Activated CD4-positive, CD25-positive, alpha-beta regulatory T cell treated with anti-CD3 and anti-CD28 coated beads, Interleukin-2, amount 50 U/mL, for 72 hours (primary cell): Measurements from ENCODE around the gene ACOT7.

Source experiments
- DNase-seq: peaks from one replicate; pipeline ENCODE4 v3.0.0; 2021

Gene ACOT7

DNA sequence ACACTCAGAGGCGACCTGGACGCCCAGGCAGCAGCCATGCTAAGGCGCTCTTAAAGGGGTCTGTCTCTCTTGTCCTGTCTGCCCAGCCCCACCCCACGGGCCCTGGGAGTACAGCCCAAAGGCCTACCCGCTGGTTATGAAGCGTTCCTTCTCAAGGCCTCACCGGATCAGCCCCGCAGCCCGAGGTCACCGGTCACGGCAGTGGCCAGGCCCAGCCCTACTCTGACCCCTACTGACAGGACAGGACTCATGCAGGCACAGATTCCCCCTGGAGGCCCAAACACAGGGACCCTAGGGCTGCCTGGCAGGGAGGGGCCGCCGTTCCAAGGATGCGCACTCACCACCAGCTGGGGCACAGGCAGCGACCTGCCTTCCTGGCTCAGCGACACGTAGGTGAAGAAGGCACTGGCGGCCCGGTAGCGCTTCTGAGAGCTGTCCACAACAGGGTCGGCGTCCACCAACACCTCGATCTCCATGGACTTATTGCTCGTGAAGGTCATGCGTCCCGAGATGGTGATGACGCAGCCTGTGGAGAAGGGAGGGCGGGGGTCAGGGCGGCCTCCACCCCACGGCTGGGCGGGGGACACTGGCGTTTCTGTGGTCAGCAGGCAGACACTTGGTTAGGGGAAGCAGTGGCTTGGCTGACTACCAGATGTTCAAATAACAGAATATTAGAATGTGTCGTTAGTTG is 112.7 kb downstream of the ACOT7 start:
- no peak for DNase-seq

DNA sequence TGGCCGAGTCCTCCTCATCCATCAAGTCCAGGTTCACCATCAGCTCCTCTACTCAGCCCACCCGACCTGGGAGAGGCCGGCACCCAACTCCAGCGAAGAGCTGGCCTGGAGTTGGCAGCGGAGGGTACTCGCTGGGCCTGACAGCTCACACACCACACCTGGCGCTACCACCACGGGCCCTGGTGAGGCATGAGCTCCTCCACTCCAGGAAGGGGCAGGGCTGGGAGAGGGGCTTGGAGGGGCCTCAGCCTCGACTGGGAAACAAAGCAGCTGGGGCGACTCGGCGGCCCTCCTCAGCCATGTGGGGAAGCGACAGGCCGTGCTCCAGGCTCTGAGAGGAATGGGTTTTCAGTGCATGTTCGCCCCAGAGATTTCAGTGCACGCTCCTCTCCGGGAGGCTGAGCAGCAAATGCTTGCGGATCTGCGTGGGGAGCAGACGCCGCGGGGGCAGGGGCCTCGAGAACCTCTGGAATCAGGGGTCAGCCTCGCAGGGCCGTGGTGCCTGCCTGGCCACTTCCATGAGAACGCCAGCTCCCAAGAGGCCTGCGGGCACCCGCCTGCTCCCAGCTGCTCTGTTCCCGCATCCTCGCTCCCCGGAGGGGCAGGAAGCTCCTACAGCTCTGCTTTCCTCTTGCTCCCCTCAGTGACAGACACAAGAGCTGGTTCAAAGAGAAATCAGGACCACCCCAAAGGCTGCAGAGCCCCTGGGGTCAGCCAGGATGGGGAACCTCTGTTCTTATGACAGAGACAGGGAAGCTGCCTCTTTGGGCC is 113.8 kb downstream of the ACOT7 start:
- no peak for DNase-seq

DNA sequence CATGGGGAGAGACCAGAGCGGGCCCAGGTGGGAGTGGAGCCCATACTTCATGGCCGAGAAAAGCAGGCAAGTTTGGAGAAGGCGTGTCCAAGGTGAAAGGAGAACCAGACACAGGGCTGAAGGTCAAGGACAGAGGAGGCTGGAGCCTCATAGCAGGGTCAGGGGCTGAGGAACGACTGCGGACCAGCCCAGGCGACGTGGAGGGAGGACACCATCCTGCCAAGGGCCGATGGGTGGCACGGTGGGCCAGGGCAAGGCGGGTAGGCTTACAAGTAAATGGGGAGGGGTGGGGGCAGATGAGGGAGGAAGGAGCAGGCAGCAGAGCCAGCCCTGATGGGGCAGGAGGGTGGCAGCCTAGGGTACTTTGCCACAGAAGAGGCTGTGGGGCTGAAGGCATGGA is 114.5 kb downstream of the ACOT7 start:
- no peak for DNase-seq

DNA sequence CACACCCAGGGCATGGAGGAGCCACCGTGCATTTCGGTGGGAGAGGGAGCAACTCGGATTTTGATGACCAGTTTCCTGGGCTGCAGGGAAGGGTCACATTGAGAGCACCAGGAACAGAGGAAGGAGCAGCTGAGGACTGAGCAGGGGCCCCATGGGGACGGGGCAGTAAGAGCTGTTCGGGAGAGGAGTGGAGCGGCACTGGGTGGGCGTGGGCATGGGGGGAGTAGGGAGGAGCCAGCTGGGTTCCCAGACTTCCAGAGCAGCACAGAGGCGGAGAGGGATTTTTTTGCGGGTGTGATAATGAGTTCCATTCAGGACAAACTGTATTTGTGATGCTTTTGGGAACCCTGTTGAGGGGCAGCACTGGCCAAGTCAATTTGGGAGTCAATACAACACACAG is 115.3 kb downstream of the ACOT7 start:
- DNase-seq = no peak

DNA sequence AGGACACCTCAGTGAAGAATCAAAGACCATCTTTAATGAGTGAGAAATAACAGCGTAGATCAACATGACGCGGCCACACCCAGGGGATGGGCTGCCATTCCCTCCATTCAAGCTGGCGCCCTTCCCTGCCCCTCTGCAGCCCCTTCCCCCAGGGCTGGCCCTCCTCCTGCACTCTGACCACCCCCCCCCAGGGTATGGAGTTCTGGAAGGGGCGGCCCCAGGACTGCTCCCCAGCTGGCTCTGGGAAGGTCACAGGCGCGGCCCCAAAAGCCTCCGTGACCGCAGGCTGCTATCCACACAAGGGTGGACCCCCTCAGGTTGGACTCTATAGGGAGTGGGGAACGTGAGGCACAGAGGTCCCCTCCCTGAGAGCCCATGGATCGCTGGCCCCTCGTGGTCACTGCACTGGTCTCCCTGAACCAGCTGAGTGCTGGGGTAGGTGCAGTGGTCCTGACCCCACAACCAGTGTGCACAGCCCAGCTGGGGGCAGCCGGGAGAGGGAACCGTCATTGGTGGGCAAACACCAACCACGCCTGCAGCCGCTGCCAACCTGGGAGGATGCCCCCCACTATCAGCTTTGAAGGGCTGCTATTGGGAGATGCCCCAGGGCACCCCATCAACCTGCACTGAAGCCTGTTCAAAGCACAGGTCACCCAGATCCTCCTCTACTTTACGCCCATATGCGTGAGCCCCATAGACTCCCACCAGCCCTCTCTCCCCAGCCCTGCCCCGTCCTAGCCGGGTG is 116.6 kb downstream of the ACOT7 start:
- no peak for DNase-seq

DNA sequence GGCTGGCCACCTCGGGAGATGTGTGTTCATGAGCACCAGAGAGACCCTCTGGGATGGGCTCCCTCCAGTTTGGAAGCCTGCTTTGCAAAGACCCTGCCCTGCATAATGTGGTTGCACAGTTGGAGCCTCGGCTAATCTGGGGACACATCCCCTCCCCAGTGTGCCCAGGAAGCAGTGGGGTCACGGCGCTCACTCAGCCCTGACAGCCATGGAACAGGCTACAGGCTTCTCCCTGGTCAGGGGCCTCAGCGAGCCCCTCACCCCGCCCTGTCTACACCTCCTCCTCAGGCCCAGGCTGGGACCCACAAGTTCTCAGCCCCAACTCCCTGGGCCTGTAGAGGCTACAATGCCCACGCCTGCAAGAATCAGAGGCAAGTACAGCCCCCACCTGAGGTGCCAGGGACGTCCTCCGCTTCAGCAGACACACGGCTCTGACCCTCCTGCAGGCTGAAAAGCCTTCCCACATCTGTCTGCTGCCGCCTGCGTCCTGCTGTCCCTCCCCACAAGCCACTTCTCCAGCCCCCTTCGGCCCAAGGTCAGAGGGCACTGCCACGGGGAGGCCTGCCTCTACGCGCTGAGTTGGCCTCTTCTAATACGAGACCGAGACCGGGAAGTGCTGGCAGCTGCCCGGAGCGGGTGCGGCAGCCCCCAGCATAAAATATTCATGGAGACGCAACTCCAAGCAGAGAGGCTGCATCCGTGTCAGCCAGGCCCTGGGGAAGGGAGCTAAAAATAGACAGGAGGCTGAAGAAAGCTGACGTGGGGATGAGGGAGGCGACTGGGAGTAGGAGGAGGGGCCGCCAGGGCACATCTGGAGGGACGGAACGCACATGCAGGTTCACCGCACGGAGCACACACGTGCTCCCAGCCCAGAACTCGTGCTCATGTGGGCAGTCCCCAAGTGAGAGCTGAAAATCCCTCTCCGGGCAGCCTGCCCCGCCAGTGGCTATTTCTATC is 117.5 kb downstream of the ACOT7 start:
- DNase-seq = no peak

DNA sequence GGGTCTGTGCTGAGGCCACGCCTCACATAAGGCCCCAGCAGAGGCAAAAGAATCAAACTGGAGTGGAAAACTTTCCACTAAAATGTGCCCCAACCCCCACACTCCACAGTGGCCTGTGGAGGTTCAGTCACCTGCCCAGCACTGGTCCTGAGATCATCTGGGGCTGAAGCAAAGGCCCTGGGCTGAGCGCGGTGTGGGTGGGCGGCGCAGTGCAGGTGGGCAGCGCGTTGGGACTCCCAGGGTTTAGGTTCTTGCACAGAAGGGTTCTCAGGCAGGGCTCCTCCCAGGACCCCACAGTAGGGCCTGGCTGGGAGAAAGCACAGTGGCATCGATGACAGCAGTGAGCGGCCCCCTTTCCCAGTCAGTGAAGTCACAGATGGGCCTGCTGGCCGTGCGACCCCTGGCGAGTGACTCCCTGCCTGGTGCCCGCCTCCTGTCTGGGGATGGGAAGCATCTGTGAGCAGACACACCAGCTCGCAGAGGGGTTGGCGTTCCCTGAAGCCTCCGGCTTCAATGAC is 118.9 kb downstream of the ACOT7 start:
- DNase-seq = no peak

DNA sequence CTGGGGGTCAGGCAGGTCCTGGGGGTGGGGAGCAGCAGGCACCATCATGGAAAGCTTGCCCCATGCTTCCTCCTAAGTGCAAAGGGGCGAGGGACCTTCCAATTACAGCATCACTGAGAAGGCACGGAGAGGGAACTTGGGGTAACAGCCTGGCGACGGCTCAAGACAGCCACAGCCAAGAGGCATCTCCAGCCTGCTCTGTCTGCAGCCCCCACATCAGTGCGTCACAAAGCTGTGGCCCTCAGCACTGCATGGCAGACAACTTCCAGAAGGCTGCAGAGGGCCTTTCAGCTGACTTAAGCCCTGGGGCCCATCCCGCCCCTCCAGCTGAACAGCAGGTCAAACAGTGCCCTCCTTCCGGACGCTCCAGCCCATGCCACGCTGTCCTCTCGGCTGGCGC is 119.5 kb downstream of the ACOT7 start:
- DNase-seq = no peak

DNA sequence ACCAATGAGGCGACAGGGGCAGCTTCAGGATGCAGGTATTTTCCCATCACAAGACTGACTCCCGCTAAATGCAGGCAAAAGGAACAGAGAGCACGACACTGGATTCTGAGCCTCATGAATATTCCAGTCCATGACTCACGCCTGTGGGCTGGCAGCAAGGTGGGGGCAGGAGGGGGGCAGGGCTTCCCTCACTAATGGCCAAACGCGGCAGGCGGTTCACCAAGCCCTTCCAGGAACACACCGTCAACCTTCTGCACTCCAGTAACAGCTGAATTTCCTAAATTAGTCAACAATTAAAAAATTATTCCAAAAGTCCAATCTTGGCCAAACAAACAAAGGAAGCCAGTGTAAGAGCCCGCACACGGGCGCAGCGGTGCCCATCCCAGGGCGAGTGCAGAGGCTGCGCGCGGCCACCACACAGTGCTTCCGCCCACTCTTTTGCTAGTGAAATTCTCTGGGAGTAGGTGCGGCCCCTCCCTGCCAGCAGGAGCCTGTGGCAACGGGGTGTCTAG is 120.1 kb downstream of the ACOT7 start:
- no peak for DNase-seq

DNA sequence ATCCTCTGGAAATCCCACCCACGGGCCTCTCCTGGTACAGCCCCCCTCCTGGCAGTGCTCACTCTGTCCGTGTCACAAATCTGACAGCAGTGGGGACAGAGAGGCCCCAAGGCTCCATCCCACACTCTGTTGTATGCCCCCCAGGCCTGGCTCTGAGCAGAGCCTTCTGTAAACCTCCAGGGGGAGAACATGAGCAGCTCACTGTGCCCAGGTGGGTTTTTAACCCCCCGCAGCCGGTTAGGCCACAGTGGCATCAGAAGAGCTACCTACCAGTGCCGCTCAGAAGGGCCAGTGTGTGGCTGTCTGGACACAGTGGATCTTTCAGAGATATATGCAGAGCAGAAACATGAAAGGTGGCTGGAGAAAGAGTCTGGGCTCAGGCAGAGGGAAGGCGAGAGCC is 120.7 kb downstream of the ACOT7 start:
- DNase-seq = no peak

DNA sequence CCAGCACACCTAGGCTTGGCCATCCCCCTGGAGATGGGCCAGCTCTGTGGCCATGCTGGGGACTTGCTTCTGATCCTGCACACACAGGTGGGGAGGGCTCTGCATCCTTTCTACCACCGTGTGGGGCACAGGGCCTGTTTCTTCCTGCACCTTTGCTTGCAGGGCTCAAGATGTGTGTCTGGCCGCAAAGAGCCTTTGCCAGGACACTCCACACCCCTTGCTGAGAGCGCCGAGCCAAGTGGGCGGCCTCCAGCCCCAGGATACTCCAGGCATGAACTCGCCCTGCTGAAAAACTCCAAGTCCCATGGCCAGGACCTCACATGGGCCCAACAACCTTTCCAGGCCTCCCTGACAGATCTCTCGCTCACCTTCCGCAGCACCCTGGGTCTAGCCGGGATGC is 121.1 kb downstream of the ACOT7 start:
- DNase-seq = no peak

DNA sequence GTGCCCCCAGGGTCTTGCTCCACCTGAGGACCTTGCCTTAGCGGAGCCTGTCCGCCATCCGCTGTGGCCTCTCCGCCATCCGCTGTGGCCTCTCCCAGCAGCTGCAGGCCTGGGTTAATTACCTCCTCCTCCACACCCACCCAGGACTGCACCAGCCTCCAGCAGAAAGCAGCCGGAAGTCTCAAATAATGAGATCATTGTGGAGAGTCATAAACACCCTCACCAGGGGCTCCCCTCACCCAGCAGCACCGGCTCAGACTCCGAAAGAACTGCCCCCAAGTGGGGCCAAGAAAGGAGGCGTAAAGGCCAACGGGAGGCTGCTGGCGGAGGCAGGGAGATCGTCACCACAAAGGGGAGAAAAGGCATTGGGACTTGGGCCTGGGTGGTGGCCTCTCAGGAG is 122.0 kb downstream of the ACOT7 start:
- no peak for DNase-seq

DNA sequence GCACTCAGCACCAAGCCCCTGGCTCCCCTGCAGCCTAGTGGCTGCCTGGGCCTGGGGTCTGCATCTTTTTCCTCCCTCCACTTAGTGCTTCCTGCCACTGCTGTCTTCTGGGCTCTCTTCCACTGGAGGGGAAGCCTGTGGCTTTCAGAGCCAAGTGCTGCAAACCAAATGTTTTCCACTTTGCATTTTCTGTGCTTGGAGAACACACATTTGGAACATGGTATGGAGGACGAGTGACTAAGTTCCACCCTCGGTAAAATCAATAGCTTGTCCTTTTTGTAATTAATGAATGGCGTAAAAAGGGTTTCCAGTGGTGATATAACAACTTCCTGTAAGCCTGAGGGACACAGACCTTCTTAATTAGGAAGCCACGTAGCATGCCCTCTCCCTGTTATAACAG is 122.6 kb downstream of the ACOT7 start:
- no peak for DNase-seq

DNA sequence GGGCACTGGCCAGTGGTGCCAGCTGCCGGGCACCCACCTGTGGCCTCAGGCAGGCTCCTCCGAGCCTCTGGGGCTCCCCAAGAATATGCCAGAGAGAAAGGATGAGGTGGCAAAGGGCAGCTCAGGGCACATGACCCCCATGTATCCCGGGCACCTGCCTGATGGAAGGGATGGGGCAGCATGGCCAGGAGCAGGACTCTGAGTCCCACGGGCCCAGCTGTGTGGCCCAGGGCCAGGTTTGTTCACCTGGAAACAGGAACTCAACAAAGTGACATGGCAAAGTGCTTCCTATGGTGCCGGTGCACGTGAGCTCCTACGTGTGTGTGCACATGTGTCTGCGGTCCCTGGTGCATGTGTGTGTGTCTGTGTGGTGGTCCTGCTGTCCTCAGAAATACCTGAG is 123.2 kb downstream of the ACOT7 start:
- no peak for DNase-seq

DNA sequence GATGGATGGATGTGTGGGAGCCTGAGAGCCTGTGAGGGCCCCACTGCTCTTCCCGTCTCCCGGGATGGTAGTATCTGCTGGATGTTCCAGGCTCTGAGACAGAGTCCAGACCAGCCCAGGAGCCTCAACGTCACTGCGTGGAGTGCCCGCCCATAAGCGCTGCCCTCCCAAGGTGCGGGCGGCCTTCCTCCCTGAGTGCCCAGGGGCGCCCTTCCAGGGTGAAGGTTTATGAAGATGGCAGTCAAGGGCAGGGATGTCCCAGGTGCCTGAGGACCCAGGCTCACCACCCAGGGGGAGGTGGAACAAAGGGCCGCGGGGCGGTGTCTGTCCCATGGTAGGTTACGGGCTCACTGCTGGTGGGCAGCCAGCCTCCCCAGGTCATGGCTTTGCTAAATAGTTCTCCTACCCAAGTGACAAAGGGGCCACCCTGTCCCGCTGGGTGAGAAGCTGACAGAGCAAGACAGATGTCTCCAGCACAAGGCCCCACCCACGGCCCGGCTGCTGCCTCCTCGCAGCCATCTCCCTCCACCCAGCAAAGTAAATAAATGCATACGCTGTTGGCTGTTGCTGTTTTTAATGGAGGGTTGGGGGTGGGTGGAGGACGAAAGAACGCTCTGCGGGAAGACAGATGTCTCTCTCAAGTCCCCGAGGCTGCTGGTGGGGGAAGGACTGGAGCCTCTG is 123.7 kb downstream of the ACOT7 start:
- DNase-seq = no peak

DNA sequence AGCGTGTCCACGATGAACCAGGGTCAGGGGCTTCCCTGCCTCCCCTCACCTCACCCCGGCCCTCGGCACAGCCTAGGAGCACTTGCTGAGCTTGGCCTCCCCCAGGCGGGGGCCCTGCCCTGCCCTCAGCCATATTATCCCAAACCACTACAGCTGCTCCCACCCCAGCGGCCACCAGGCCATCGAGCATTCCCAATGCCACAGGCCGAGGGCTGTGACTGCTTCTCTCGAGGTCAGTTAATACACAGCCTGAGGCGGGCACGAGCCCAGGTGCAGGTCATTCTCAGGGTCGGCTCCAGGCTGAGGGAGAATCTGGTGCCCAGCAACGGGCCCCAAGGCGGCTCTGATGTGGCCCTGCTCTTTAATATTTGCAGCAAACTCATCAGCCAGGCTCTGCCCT is 124.3 kb downstream of the ACOT7 start:
- DNase-seq = no peak

DNA sequence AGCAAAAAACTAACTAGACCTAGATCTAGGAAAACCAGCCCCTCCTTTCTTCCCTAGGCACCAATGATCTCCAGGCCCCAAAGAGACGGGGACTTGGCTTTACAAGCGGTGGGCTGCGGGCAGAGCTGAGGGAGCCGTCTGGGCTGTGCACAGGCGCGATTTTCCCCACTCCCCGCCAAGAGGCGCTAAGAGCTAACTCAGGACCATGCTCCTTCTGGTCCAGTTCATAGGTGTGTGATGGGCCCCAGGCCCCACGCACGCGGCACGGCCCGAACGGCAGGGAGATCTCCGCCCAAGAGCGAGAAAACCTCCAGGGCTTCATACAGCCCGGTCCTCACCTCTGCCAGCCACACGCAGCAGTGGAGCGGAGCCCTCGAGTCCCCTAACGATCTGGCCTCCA is 125.2 kb downstream of the ACOT7 start:
- no peak for DNase-seq

DNA sequence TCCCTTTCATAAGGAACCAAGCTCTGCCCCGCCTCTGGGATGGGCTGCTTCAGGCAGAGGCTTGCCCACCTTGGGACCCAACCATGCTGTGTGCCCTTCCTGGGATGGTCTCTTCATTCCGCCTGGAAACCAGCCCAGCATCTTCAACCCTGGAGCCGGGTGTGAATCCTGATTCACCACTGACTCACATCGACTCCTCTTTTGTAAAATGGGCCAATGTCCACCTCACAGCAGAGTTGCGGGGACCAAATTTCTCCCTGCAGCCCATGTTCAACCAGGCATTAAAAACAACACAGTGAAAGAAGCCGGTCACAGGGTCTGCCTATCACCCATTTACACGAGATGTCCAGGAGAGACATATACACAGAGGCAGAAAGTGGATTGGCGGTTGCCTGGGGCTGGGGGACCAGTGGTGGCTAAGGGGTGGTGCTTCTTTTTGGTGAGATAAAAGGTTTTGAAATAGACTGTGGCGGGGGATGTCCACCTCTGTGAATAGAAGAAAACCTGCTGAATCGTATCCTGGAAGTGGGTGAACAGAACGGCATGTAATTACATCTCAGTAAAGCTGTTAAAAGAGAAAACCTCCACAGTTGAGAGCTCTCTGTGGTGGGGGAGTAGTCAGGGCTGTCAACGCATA is 125.8 kb downstream of the ACOT7 start:
- no peak for DNase-seq

DNA sequence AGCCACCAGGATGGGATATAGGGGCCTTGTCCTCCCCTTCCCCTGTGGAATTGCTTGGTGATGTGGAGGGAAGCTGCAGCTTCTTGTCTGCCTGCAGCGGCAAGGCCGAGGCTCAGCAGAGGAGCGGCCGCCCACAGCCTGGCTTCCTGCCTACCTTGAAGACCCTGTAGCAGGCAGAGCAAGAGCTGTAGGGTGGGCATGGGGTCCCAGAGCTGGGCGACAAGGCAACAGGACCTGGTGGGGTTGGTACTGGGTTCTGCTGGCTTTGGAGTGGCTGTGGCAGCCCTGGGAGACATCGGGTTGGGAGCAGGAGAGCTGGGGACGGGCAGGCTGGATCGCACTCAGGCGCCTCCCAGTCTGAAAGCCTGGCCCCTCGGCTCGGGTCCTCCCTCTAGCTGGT is 126.9 kb downstream of the ACOT7 start:
- no peak for DNase-seq

DNA sequence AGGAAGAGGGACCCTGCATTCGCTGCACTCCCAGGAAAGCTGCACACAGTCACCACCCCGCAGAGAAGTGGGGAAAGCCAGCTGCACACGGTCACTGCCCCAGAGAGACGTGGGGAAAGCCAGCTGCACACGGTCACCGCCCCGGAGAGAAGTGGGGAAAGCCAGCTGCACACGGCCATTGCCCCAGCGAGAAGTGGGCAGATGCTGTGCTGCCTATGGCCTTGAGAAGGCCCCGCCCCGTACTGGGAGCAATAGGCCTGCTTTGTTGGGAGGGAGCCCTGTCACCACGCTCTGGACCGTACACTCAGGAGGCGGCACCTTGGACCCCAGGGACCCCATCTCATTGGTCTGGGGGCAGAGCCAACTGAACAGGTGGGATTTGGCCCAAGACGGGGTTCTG is 128.4 kb downstream of the ACOT7 start:
- no peak for DNase-seq

DNA sequence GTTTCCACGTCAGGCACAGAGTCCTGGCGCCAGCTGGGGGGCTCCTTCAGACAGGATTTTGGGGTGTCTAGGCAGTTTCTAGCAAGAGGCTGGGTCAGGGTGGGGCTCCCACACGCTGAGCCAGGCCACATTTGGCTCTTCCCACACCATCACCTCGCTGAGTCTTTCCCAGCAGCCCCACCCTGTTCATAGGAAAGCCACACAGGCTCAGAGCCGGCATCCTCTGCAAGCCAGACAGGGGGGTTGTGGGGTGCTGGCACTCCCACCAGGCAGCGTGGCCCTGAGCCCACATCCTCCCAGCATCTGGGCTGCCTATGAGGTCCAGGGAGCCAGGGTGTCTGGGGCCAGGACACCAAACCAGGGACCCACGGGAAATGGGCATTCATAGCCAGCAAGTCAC is 129.9 kb downstream of the ACOT7 start:
- DNase-seq = no peak
